ENCODE measurements around the gene MT1M. TPM values are rescaled to one million over a fixed set of nuclear protein-coding genes. Genes with fewer than 3 reads are reported as not detected.

The MT1M gene
- polyA plus RNA-seq, 1 donor (not counting 4 experiments of a cell fraction or from before 2014, with no cell fraction given) = 0.20 TPM

DNA sequence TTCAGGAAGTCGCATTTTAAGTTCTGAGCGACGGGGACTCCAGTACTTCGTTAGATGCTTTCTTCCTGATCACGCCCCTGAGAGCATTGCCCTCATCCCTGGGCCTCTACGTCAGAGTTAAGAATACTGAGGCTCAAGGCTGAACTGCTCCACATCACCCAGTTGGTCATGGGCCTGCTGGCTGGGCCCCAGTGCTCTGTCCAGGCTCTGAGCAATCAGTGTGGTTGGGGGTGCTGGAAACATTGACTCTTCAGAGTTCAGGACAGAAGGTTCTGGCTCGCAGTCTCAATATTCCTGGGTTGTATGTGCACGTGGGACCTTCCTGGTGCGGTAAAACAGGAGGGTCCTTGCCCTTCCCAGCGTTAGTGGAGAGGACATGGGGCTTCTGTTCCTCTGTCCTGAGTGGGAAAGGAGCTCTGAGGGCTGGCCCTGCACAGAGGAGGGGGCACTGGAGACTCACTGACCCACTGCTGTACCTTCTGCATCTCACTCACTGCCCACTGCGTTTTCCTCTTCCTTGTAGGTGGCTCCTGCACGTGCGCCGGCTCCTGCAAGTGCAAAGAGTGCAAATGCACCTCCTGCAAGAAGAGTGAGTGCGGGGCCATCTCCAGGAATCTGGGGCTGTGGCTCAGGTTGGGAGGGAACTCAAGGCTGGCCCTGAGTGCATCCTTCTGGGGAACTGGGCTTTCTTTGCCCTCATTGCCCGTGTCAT, 6.4 kb upstream of the MT1M start:
- H3K9me3 ChIP-seq (ENCODE audit: control insufficient read depth, low read depth, low read length) = no peaks in the 10 kb centered on the region
- peak overlapping the region; percentile 69 for H3K9ac ChIP-seq (ENCODE audit: control insufficient read depth, extremely low read depth, insufficient read depth, low read length)
- peaks cover 9% of the 10 kb centered on the region for H3K79me2 ChIP-seq (ENCODE audit: control insufficient read depth, insufficient read depth, low read length)
- peaks cover 3% of the 10 kb centered on the region for H4K20me1 ChIP-seq (ENCODE audit: control insufficient read depth, extremely low read depth, insufficient read depth, low read length)
- TF ChIP-seq EZH2 (IDR thresholded peaks at IDR 0.05; ENCODE audit: low read length) = no peak
- TF ChIP-seq, protein P1, sequence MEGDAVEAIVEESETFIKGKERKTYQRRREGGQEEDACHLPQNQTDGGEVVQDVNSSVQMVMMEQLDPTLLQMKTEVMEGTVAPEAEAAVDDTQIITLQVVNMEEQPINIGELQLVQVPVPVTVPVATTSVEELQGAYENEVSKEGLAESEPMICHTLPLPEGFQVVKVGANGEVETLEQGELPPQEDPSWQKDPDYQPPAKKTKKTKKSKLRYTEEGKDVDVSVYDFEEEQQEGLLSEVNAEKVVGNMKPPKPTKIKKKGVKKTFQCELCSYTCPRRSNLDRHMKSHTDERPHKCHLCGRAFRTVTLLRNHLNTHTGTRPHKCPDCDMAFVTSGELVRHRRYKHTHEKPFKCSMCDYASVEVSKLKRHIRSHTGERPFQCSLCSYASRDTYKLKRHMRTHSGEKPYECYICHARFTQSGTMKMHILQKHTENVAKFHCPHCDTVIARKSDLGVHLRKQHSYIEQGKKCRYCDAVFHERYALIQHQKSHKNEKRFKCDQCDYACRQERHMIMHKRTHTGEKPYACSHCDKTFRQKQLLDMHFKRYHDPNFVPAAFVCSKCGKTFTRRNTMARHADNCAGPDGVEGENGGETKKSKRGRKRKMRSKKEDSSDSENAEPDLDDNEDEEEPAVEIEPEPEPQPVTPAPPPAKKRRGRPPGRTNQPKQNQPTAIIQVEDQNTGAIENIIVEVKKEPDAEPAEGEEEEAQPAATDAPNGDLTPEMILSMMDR (optimal IDR thresholded peaks at IDR 0.05 in 1 of 3, IDR thresholded peaks at IDR 0.05 in 1 of 3, conservative IDR thresholded peaks at IDR 0.05 in 1 of 3; ENCODE audit: extremely low read depth in 1 of 3, insufficient read depth in 2 of 3, low read length in 3 of 3) = no peak
- H3K9me1 ChIP-seq (ENCODE audit: control insufficient read depth, extremely low read depth, insufficient read depth, low read length) = no peaks in the 10 kb centered on the region
- H3K4me1 ChIP-seq (ENCODE audit: control insufficient read depth, extremely low read depth, insufficient read depth, low read length) = peaks cover 10% of the 10 kb centered on the region
- dilution Hi-C loops (cut with MboI; ENCODE audit: extremely low pct_ligation_motif_present, low sequenced_read_pairs) = no loop called here
- no peaks in the 10 kb centered on the region for H3K36me3 ChIP-seq (ENCODE audit: control insufficient read depth in 2 of 2, extremely low read depth in 1 of 2, insufficient read depth in 2 of 2, low read length in 2 of 2)
- no peak overlapping the region for H2AFZ ChIP-seq (ENCODE audit: control insufficient read depth, low read length)
- H3K4me2 ChIP-seq (ENCODE audit: control insufficient read depth, extremely low read depth, insufficient read depth, low read depth, low read length) = peak overlapping the region; percentile 91
- no peaks in the 10 kb centered on the region for H3K27me3 ChIP-seq (ENCODE audit: control insufficient read depth, extremely low read depth, insufficient read depth, low read length)
- FAIRE-seq (no peak), DNase-seq (ENCODE audit: low read depth, low spot score) (no peak)
- H3K4me3 ChIP-seq (ENCODE audit: control insufficient read depth in 2 of 3, extremely low read depth in 1 of 3, insufficient read depth in 2 of 3, low read depth in 1 of 3, low read length in 3 of 3) = peak overlapping the region; percentile 45 to 78 (median 67)
- H3K27ac ChIP-seq (ENCODE audit: control insufficient read depth, insufficient read depth, low read length) = peak overlapping the region; percentile 57

DNA sequence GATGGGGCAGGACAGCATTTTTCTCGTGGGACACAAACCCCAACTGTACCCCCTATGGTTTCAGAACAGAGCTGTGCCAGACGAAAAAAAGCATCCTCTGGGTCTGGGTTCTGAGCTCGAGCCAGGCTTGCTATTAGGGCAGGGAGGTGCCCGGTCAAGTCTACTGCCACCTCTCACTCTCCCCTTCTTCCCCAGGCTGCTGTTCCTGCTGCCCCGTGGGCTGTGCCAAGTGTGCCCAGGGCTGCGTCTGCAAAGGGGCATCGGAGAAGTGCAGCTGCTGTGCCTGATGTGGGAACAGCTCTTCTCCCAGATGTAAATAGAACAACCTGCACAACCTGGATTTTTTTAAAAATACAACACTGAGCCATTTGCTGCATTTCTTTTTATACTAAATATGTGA, 5.8 kb upstream of the MT1M start:
- Histone ChIP-seq H2AFZ (ENCODE audit: control insufficient read depth, low read length) (no peak overlapping the region), H3K4me1 (ENCODE audit: control insufficient read depth, extremely low read depth, insufficient read depth, low read length) (peaks cover 10% of the 10 kb centered on the region), H3K79me2 (ENCODE audit: control insufficient read depth, insufficient read depth, low read length) (peaks cover 9% of the 10 kb centered on the region), H3K9me1 (ENCODE audit: control insufficient read depth, extremely low read depth, insufficient read depth, low read length) (no peaks in the 10 kb centered on the region), H4K20me1 (ENCODE audit: control insufficient read depth, extremely low read depth, insufficient read depth, low read length) (peaks cover 3% of the 10 kb centered on the region), H3K27ac (ENCODE audit: control insufficient read depth, insufficient read depth, low read length) (peak overlapping the region; percentile 54), H3K9ac (ENCODE audit: control insufficient read depth, extremely low read depth, insufficient read depth, low read length) (peak overlapping the region; percentile 69), H3K4me2 (ENCODE audit: control insufficient read depth, extremely low read depth, insufficient read depth, low read depth, low read length) (peak overlapping the region; percentile 91), H3K9me3 (ENCODE audit: control insufficient read depth, low read depth, low read length) (no peaks in the 10 kb centered on the region), H3K27me3 (ENCODE audit: control insufficient read depth, extremely low read depth, insufficient read depth, low read length) (no peaks in the 10 kb centered on the region), H3K4me3 (ENCODE audit: control insufficient read depth in 2 of 3, extremely low read depth in 1 of 3, insufficient read depth in 2 of 3, low read depth in 1 of 3, low read length in 3 of 3) (peak overlapping the region; percentile 45 to 78 (median 67)), H3K36me3 (ENCODE audit: control insufficient read depth in 2 of 2, extremely low read depth in 1 of 2, insufficient read depth in 2 of 2, low read length in 2 of 2) (no peaks in the 10 kb centered on the region)
- DNase-seq (ENCODE audit: low read depth, low spot score) (no peak), FAIRE-seq (no peak)
- no peak for TF ChIP-seq EZH2 (IDR thresholded peaks at IDR 0.05; ENCODE audit: low read length)
- TF ChIP-seq, protein P1 (optimal IDR thresholded peaks at IDR 0.05 in 1 of 3, IDR thresholded peaks at IDR 0.05 in 1 of 3, conservative IDR thresholded peaks at IDR 0.05 in 1 of 3; ENCODE audit: extremely low read depth in 1 of 3, insufficient read depth in 2 of 3, low read length in 3 of 3) = no peak
- dilution Hi-C loops (cut with MboI; ENCODE audit: extremely low pct_ligation_motif_present, low sequenced_read_pairs) = no loop called here
